ENCODE measurements around the gene BTBD8. TPM values are rescaled to one million over a fixed set of nuclear protein-coding genes. Genes with fewer than 3 reads are reported as not detected.

The BTBD8 gene
- total and polyA plus RNA-seq, 9 of the 15 experiments (the other 6 are each of a cell fraction or from before 2014, with no cell fraction given) = 0.46 to 2.3 (median 1.2) TPM

DNA sequence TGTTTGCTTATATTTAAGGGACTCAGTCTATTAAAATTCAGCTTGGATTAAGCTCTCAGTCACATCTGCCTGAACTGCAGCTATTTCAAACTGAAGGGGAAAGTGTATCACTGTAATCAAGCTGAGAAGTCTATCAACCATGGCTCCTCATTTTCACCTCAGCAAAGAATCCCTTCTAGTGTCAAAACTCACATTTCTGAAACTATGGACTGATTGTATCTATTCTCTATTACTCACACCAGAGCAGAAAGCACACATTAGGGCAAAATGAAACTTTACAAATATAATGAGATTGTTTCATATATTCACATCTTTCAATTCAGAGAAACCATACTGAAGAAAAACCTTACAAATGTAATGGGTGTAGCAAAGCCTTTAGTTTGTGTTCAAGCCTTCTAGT is 123.0 kb downstream of the BTBD8 start (continued):
- TF ChIP-seq, protein P1, sequence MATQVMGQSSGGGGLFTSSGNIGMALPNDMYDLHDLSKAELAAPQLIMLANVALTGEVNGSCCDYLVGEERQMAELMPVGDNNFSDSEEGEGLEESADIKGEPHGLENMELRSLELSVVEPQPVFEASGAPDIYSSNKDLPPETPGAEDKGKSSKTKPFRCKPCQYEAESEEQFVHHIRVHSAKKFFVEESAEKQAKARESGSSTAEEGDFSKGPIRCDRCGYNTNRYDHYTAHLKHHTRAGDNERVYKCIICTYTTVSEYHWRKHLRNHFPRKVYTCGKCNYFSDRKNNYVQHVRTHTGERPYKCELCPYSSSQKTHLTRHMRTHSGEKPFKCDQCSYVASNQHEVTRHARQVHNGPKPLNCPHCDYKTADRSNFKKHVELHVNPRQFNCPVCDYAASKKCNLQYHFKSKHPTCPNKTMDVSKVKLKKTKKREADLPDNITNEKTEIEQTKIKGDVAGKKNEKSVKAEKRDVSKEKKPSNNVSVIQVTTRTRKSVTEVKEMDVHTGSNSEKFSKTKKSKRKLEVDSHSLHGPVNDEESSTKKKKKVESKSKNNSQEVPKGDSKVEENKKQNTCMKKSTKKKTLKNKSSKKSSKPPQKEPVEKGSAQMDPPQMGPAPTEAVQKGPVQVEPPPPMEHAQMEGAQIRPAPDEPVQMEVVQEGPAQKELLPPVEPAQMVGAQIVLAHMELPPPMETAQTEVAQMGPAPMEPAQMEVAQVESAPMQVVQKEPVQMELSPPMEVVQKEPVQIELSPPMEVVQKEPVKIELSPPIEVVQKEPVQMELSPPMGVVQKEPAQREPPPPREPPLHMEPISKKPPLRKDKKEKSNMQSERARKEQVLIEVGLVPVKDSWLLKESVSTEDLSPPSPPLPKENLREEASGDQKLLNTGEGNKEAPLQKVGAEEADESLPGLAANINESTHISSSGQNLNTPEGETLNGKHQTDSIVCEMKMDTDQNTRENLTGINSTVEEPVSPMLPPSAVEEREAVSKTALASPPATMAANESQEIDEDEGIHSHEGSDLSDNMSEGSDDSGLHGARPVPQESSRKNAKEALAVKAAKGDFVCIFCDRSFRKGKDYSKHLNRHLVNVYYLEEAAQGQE (IDR thresholded peaks at IDR 0.05; ENCODE audit: borderline replicate concordance) = no peak
- TF ChIP-seq, protein P1 (CRISPR knock-in tag; IDR thresholded peaks at IDR 0.05; ENCODE audit: low read depth) = no peak

DNA sequence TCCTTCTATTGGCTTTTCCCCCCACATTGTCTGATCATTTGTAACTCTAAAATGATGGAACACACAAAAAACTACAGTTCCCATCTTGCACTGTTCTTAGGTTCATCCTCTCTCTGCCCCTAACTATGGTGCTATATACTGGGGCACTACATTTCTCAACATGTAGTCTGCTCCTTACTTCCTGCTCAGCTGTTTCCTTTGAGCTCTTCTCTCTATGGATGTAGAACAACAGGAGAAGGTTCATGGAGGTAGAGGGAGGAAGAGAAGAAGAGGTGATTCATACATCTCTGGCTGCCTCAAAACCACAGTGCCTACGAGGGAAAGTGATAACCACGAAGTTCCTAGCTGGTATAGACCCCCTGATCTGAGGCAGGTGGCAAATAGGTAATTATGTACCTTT is 130.6 kb downstream of the BTBD8 start:
- no peak overlapping the region for H2AFZ ChIP-seq (ENCODE audit: low read depth, low read length)
- POLR2A ChIA-PET = no interaction called here
- CTCF ChIA-PET (ENCODE audit: low intra/inter-chr PET ratio) = no interaction called here
- intact Hi-C loops (cut with micrococcal nuclease) (no loop called here), in situ Hi-C loops (cut with MboI) (no loop called here)
- WGBS (ENCODE audit: insufficient coverage, low coverage, missing lambda C conversion rate) = 4% methylated on average over 2 of the region's 2 CpGs
- DNase-seq (ENCODE audit: extremely low read depth in 1 of 4, low spot score in 3 of 4) (no peak), ATAC-seq (no peak), FAIRE-seq (no peak)
- H3K27me3 ChIP-seq (ENCODE audit: control insufficient read depth in 2 of 2, insufficient read depth in 2 of 2, low read length in 2 of 2) = no peaks in the 10 kb centered on the region; a peak in 1 of 5 replicates
- no TSS peak for BruUV-seq (replicated peaks)
- H3K36me3 ChIP-seq (ENCODE audit: control insufficient read depth, insufficient read depth, low read length) = no peaks in the 10 kb centered on the region
- H3K9me3 ChIP-seq (replicated peaks; ENCODE audit: control insufficient read depth, insufficient read depth, low read depth, low read length) = no peaks in the 10 kb centered on the region
- no peak overlapping the region for H3K9ac ChIP-seq (ENCODE audit: insufficient read depth in 1 of 2, low read depth in 2 of 2, low read length in 2 of 2)
- no peaks in the 10 kb centered on the region for H3K9me1 ChIP-seq (ENCODE audit: control insufficient read depth, insufficient read depth, low read length)
- no peaks in the 10 kb centered on the region for H3K4me1 ChIP-seq (replicated peaks in 1 of 2; ENCODE audit: control insufficient read depth in 2 of 2, insufficient read depth in 2 of 2, low read length in 2 of 2)
- no peak overlapping the region for H3K4me2 ChIP-seq (ENCODE audit: insufficient read depth, low read length)
- H3K4me3 ChIP-seq = no peak overlapping the region
- H3K27ac ChIP-seq (ENCODE audit: extremely low read depth, low read depth, low read length) = no peak overlapping the region
- no peaks in the 10 kb centered on the region for H4K20me1 ChIP-seq (replicated peaks; ENCODE audit: control insufficient read depth, insufficient read depth, low read length)
- no peaks in the 10 kb centered on the region for H3K79me2 ChIP-seq (ENCODE audit: control insufficient read depth, insufficient read depth, low read length)
- no peak for TF ChIP-seq SLC30A9 (CRISPR knock-in tag; IDR thresholded peaks at IDR 0.05)
- no peak for TF ChIP-seq ZNF583 (CRISPR knock-in tag; IDR thresholded peaks at IDR 0.05)
- TF ChIP-seq SREBF2 (CRISPR knock-in tag; IDR thresholded peaks at IDR 0.05) = no peak
- no peak for TF ChIP-seq NONO (IDR thresholded peaks at IDR 0.05; ENCODE audit: low read depth in 2 of 2, low read length in 1 of 2)
- TF ChIP-seq, protein P2, sequence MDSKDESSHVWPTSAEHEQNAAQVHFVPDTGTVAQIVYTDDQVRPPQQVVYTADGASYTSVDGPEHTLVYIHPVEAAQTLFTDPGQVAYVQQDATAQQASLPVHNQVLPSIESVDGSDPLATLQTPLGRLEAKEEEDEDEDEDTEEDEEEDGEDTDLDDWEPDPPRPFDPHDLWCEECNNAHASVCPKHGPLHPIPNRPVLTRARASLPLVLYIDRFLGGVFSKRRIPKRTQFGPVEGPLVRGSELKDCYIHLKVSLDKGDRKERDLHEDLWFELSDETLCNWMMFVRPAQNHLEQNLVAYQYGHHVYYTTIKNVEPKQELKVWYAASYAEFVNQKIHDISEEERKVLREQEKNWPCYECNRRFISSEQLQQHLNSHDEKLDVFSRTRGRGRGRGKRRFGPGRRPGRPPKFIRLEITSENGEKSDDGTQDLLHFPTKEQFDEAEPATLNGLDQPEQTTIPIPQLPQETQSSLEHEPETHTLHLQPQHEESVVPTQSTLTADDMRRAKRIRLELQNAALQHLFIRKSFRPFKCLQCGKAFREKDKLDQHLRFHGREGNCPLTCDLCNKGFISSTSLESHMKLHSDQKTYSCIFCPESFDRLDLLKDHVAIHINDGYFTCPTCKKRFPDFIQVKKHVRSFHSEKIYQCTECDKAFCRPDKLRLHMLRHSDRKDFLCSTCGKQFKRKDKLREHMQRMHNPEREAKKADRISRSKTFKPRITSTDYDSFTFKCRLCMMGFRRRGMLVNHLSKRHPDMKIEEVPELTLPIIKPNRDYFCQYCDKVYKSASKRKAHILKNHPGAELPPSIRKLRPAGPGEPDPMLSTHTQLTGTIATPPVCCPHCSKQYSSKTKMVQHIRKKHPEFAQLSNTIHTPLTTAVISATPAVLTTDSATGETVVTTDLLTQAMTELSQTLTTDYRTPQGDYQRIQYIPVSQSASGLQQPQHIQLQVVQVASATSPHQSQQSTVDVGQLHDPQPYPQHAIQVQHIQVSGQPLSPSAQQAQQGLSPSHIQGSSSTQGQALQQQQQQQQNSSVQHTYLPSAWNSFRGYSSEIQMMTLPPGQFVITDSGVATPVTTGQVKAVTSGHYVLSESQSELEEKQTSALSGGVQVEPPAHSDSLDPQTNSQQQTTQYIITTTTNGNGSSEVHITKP (IDR thresholded peaks at IDR 0.05; ENCODE audit: partially characterized antibody) = no peak
- TF ChIP-seq ZNF77 (CRISPR knock-in tag; IDR thresholded peaks at IDR 0.05) = no peak
- TF ChIP-seq ZNF778 (CRISPR knock-in tag; IDR thresholded peaks at IDR 0.05) = no peak
- TF ChIP-seq PYGO2 (tag; IDR thresholded peaks at IDR 0.05) = no peak
- no peak for TF ChIP-seq RUNX1 (IDR thresholded peaks at IDR 0.05; ENCODE audit: low read depth)

Measured in K562 (cell line).